Adrenal gland (tissue), 5 donors: ENCODE data around the gene KLHL2.

Source experiments
- POLR2A ChIP-seq, 2 donors: fragments of 450-650 bp; IDR thresholded peaks; one replicate each; pipeline ENCODE4 v1.6.1; 2017; ENCODE audit warnings: antibody characterized with exemption in 2 of 2, mild to moderate bottlenecking in 2 of 2, moderate library complexity in 1 of 2
- TF ChIP-seq, protein P1 (sequence below), 6 experiments: fragments of 450-650 bp in 4 of 6; fragments of 200-600 bp in 2 of 6; sonication (generic) in 1 of 6; IDR thresholded peaks; 1 replicate in 5 of 6; 2 replicates in 1 of 6; pipeline versions ENCODE4 v1.5.1 to v1.8.0; 2016 to 2021; ENCODE audit warnings: antibody characterized with exemption in 6 of 6, mild to moderate bottlenecking in 2 of 6, moderate library complexity in 1 of 6
- donor health status: DM: no; HTN: no; CAD: no.

DNA sequence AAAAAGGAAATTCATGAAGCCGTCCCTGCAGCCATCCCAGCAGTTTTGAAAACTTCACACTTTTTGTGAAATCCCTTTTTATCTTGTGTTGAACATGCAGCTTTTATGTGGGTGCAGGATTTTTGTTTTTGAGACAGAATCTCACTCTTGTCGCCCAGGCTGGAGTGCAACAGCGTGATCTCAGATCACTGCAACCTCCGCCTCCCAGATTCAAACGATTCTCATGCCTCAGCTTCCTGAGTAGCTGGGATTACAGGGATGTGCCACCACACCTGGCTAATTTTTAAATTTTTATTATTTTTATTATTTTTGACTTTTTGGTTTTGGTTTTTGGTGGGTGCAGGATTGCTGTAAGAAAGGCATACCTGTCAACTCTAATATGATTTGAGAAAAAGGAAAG is 112.1 kb downstream of the KLHL2 start:
- TF ChIP-seq, protein P1, sequence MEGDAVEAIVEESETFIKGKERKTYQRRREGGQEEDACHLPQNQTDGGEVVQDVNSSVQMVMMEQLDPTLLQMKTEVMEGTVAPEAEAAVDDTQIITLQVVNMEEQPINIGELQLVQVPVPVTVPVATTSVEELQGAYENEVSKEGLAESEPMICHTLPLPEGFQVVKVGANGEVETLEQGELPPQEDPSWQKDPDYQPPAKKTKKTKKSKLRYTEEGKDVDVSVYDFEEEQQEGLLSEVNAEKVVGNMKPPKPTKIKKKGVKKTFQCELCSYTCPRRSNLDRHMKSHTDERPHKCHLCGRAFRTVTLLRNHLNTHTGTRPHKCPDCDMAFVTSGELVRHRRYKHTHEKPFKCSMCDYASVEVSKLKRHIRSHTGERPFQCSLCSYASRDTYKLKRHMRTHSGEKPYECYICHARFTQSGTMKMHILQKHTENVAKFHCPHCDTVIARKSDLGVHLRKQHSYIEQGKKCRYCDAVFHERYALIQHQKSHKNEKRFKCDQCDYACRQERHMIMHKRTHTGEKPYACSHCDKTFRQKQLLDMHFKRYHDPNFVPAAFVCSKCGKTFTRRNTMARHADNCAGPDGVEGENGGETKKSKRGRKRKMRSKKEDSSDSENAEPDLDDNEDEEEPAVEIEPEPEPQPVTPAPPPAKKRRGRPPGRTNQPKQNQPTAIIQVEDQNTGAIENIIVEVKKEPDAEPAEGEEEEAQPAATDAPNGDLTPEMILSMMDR (IDR thresholded peaks at IDR 0.05): no peak
- TF ChIP-seq POLR2A (IDR thresholded peaks at IDR 0.05): no peak
